Coronary artery (tissue), 2 donors: ENCODE results near the gene NDFIP1.
"Not testable (repeated sequence)": the region's sequence is repeated elsewhere in the genome, so short reads cannot be mapped to it uniquely, and the experiment has no call there.

Experiments used
- DNase-seq: peaks from one replicate; pipeline ENCODE4 v3.0.0-alpha.2; 2017; ENCODE audit warnings: low spot score
- H3K27ac ChIP-seq, 2 donors: fragments of 200-600 bp; sonication (generic); one replicate each; pipeline ENCODE4 v1.5.1; 2016 to 2019
- H3K4me3 ChIP-seq: fragments of 200-600 bp; sonication (generic); 2 replicates; pipeline ENCODE4 v1.5.1; 2016; ENCODE audit warnings: mild to moderate bottlenecking, moderate library complexity
- TF ChIP-seq, protein P1 (sequence below): fragments of 200-600 bp; sonication (generic); IDR thresholded peaks from one replicate; pipeline ENCODE4 v1.5.1; 2019; ENCODE audit warnings: antibody characterized with exemption

The NDFIP1 gene

DNA sequence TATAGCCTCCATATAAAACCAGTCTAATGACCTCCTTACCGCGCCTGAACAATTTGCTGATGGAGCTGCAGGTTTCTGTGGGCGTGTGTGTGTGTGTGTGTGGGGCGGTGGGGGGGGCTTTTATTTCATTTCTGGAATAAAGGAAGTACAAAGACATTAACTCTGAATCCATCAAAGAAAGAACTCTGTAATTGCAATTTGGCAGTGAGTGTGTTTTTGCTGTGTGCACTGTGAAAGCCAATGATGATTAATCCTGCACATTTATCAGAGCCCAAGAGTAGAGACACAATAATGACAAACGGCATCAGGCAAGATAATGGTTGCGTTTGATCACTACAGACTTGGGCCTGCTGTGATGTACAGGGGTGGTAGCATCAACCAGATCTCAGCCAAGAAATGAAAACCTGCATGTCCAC lies 29.3 kb upstream of the NDFIP1 start:
- no peak for DNase-seq
- TF ChIP-seq, protein P1, sequence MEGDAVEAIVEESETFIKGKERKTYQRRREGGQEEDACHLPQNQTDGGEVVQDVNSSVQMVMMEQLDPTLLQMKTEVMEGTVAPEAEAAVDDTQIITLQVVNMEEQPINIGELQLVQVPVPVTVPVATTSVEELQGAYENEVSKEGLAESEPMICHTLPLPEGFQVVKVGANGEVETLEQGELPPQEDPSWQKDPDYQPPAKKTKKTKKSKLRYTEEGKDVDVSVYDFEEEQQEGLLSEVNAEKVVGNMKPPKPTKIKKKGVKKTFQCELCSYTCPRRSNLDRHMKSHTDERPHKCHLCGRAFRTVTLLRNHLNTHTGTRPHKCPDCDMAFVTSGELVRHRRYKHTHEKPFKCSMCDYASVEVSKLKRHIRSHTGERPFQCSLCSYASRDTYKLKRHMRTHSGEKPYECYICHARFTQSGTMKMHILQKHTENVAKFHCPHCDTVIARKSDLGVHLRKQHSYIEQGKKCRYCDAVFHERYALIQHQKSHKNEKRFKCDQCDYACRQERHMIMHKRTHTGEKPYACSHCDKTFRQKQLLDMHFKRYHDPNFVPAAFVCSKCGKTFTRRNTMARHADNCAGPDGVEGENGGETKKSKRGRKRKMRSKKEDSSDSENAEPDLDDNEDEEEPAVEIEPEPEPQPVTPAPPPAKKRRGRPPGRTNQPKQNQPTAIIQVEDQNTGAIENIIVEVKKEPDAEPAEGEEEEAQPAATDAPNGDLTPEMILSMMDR: no peak
- no peak overlapping the region for H3K27ac ChIP-seq
- H3K4me3 ChIP-seq: no peak overlapping the region

DNA sequence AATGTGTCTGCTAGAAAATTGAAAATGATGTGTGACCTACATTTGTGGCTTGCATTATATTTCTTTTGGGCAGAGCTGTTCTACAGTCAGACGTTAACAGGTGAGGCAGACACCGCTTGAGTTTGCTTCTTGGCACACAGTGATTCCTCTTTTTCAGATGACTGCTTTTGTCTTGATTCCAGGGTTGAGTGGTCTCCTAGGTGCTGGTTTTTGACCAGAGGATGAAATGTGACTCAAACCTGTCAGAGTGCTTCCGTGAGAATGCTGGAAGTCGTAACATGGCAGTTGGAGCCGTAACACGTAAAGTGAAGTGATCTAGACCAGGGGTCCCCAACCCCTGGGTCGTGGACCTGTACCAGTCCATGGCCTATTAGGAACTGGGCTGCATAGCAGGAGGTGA lies 28.3 kb upstream of the NDFIP1 start:
- TF ChIP-seq, protein P1: no peak
- Histone ChIP-seq H3K4me3 (no peak overlapping the region), H3K27ac (no peak overlapping the region)
- no peak for DNase-seq

DNA sequence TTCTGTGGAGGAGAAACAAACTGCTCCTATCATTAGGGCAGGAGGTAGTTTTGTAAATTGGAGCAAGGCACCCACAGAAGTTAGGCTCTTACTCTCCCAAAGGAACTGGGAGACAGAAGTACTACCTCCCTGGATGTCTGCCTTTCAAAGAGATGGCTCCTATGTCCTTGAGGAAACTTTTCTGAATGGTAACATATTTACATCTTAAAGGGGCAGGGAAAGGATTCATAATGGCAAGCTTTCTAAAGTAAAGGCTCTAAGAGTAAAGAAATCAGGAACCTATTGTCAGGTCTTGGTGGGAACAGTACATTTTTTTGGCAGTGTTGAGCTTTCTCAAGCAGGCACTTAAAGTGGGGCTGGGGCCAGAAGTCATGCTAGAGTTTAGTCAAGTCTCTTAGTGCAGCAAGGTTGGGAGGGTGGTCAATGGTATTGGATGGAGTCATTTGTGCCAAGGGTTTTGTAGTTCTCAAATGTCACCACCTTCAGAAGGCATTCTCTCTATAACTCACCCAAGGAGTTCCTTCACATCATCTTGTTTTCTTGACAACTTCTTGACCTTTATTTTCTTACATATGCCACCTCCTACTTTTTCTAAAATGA lies 26.3 kb upstream of the NDFIP1 start:
- no peak overlapping the region for H3K4me3 ChIP-seq
- TF ChIP-seq, protein P1: no peak
- no peak for DNase-seq
- H3K27ac ChIP-seq: no peak overlapping the region

DNA sequence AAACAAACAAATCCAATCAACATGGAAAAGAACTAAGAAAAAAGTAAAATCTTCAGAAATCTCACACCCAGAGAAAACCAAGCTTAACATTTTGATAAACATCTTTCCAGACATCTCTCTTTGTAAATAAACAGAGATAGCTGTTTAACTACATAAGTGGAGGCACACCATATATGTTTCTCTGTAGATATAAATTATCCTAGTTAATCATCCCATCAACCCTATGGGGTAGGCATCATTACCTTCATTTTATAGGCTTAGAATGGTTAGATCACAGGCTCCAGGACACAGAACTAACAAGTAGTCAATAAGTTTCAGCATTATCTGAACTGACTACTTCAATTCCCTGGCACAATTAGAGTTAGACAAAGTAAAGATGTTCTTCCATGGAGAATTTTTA lies 22.4 kb upstream of the NDFIP1 start:
- no peak for DNase-seq
- TF ChIP-seq, protein P1: no peak
- no peak overlapping the region for H3K4me3 ChIP-seq
- H3K27ac ChIP-seq: no peak overlapping the region

DNA sequence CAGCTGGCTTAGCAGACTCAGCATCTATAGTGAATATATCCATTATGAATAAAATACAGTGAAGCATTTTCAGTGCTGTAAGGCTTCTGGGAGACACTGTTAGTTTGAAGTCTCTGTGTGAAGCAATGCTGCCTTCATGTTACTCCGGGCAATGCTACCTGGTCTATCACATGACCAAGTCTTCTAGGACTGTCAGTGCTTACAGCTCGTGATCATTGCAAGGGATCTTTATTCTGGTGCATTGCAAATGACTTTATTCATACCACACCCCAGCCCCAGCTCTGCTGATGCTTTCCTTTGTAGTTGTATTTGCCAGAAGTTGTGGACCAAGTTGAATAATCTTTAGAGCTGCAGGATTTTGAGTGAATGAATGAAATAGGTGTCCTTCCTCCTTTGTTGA lies 21.9 kb upstream of the NDFIP1 start:
- TF ChIP-seq, protein P1: no peak
- Histone ChIP-seq H3K27ac (no peak overlapping the region), H3K4me3 (no peak overlapping the region)
- no peak for DNase-seq

DNA sequence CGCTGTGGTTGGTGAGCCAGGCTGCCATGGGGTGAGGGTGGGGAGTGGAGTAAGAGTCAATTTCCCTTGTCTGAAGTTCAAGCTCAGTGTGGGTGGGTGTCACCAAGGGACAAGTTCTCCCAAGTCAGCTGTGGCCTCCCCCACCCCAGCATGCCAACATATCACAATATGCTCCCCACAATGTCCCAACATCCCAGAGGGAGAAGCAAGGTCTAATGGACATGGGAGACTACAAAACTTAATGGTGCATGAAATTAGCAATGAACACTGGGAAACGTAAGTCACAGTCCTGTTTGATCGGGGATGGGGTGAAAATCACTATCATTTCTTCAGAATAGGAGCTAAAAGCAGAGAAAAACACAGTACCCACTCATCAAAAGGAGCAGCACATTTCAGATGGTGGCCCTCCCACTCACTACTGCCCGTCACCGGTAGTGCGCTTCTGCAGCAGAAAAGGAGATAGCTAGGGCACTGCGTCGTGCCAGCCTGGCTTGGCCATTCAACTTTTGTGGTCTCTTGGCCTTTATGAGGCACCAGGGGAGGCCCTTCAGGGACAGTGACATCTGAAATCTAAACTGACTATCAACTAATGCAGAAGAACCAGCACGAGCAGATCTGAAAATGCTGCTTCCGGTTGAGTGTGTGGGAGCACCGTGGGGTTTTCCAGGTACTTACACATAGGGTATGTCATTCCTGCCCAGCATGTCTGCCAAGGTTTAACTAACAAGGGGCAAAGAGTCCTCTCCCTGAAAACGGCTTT lies 20.5 kb upstream of the NDFIP1 start:
- TF ChIP-seq, protein P1: no peak
- DNase-seq: no peak
- Histone ChIP-seq H3K27ac (no peak overlapping the region), H3K4me3 (no peak overlapping the region)

DNA sequence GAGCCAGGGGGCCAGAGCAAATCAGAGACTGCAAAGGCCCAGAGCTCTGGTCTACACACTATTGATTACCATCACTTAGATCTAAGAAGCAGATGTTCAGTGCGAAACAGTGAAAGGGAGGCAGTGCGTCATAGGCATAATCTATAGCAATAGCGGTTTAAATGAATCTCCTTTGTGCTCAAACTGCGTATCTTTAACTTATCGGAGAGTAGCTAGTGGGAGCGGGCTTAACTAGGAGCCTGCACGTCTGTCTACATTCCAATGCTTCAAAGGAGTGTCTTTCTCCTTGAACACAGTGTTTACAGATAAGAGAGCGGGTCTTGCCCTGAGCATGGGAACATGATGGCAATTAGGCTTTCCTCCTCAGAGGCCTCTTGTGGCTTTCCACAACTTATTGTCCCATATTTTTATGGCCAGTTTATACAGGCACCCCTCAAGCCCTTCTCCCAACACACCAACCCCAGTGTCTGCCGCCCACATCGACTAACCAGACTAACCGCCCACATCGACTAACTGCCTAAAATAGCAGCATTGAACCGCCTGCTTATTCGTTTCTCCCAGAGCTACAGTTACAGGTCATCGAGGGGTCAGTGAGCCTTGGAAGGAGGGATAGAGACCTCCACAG lies 19.6 kb upstream of the NDFIP1 start:
- H3K27ac ChIP-seq, H3K4me3 ChIP-seq, DNase-seq: not testable (repeated sequence)
